SU-DHL-6 (cell line): ENCODE results near the gene RCBTB2.

Experiments used
- H2AFZ ChIP-seq: fragments of 200-600 bp; sonication (generic); 2 replicates; pipeline ENCODE4 v1.6.1; 2014; ENCODE audit warnings: low read depth, mild to moderate bottlenecking, moderate library complexity, mixed read lengths, antibody characterized with exemption, low read length; ENCODE audit not compliant: severe bottlenecking
- H3F3A ChIP-seq: fragments of 200-600 bp; shearing (Covaris generic); 2 replicates; pipeline ENCODE4 v1.6.0; 2016; ENCODE audit warnings: antibody characterized with exemption, mild to moderate bottlenecking; ENCODE audit not compliant: insufficient read depth
- H3K27ac ChIP-seq: fragments of 200-600 bp; sonication (generic); 2 replicates; pipeline ENCODE4 v1.5.1; 2016; ENCODE audit warnings: low read depth, mild to moderate bottlenecking, low read length, moderate library complexity, mixed read lengths
- H3K27me3 ChIP-seq: fragments of 200-600 bp; sonication (generic), shearing (Covaris generic); 2 replicates; pipeline ENCODE4 v1.6.0; 2014; ENCODE audit warnings: mild to moderate bottlenecking, low read length
- H3K36me3 ChIP-seq: fragments of 200-600 bp; sonication (generic); 2 replicates; pipeline ENCODE4 v1.6.1; 2014; ENCODE audit warnings: mild to moderate bottlenecking, low read length, mixed read lengths
- H3K4me2 ChIP-seq: fragments of 300-600, 200-600 bp; shearing (Covaris generic), sonication (generic); 2 replicates; pipeline ENCODE4 v1.6.0; 2014; ENCODE audit warnings: low read length, low read depth, mild to moderate bottlenecking; ENCODE audit not compliant: poor library complexity, severe bottlenecking
- H3K4me3 ChIP-seq: fragments of 200-600 bp; sonication (generic); 2 replicates; pipeline ENCODE4 v1.5.1; 2014; ENCODE audit warnings: antibody characterized with exemption, low read length, mild to moderate bottlenecking, mixed read lengths; ENCODE audit not compliant: insufficient read depth, poor library complexity, severe bottlenecking
- H3K79me2 ChIP-seq: fragments of 200-600 bp; sonication (generic); 2 replicates; pipeline ENCODE4 v1.6.1; 2014; ENCODE audit warnings: mild to moderate bottlenecking, low read length, moderate library complexity; ENCODE audit not compliant: insufficient read depth
- H3K9ac ChIP-seq: fragments of 200-600 bp; sonication (generic); 2 replicates; pipeline ENCODE4 v1.7.0; 2014; ENCODE audit warnings: mild to moderate bottlenecking, low read length
- H3K9me2 ChIP-seq: fragments of 200-600 bp; sonication (generic); replicated peaks from 2 replicates; pipeline ENCODE4 v1.6.1; 2014; ENCODE audit warnings: low read length; ENCODE audit not compliant: insufficient read depth
- H3K9me3 ChIP-seq: fragments of 200-600 bp; sonication (generic); 2 replicates; pipeline ENCODE4 v1.6.1; 2014; ENCODE audit warnings: low read length, mixed read lengths; ENCODE audit not compliant: insufficient read depth
- H4K20me1 ChIP-seq: fragments of 200-600 bp; sonication (generic); 2 replicates; pipeline ENCODE4 v1.6.1; 2014; ENCODE audit warnings: low read depth, mild to moderate bottlenecking, antibody characterized with exemption, low read length, moderate library complexity, mixed read lengths
- EZH2phosphoT487 ChIP-seq: fragments of 200-600 bp; sonication (generic), shearing (Covaris generic); conservative IDR thresholded peaks from 2 replicates; pipeline ENCODE4 v1.6.1; 2018; ENCODE audit warnings: mild to moderate bottlenecking, antibody characterized with exemption, low read length, moderate library complexity, mixed read lengths
- TF ChIP-seq, protein P1 (sequence below): fragments of 200-600 bp; sonication (generic); IDR thresholded peaks from one replicate; pipeline ENCODE4 v1.5.1; 2017; ENCODE audit warnings: antibody characterized with exemption, mild to moderate bottlenecking, low read length, moderate library complexity; ENCODE audit not compliant: insufficient read depth, poor library complexity, severe bottlenecking

The RCBTB2 gene

DNA sequence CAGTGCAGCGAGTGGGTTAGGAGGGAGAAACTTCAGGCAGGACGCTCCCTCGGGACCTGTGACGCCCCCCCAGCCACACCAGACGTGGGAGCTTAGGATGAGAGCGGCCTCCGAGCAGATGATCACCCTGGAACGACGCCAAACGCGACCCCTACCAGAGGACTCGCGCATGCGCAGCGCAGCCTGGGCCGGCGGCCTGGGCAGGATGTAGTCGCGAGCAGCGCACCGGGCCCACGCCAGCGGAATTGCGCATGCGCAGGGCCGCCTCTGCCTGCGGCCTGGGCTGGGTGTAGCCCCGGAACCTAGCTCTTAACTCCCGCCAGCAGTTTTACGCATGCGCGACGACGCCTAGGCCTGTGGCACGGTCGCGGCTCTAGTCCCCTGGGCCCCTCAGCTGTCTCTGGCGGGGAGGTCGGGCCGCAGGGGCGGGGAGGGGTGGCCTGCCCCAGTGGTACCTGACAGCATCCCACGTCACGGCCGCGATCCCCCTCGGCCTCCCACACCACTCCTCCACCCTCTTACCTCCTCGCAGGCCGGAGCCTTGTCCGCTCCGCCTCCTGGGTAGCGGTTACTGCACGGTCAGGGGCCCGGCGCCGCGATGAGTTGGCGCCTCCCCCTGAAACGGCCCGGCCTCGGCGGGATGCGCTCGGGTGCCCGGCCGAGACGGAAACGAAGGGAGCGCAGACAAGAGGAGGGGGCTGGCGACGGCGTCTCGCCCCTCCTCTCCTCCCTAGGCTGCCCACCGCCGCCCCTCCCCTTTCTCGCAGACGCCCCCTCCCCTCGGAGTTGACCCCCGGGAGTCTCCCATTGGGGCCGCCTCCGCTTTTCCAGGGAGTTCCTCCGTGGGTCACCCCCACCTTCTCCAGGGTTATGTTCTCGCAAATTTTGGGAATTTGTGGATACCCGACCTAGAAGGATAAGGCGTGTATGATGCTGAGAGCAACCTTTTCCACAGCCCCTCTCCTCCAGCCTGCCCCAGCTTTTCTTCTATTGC is at the start of gene RCBTB2:
RCBTB2 (minus strand) TSS at position 575 of the 994 bp plus-strand sequence. CDS start 11,141 bp downstream, outside the sequence.
- Histone ChIP-seq H3K9ac (peak within 1 kb of the TSS; percentile 75), H2AFZ (peak within 1 kb of the TSS; percentile 63), H3K4me2 (peak within 1 kb of the TSS; percentile 84), H3K27me3 (no peaks in the 10 kb centered on the region), H3K9me2 (no peaks in the 10 kb centered on the region), H3K79me2 (peaks cover 29% of the 10 kb centered on the region), H3K9me3 (no peaks in the 10 kb centered on the region; the same call in 1 of the 2 replicates), H4K20me1 (no peaks in the 10 kb centered on the region), H3K4me3 (peak within 1 kb of the TSS; percentile 57), H3F3A (peaks cover 44% of the 10 kb centered on the region), H3K27ac (peak within 1 kb of the TSS; percentile 83), H3K36me3 (peaks cover 8% of the 10 kb centered on the region; the same call in 1 of the 2 replicates)
- TF ChIP-seq, protein P1, sequence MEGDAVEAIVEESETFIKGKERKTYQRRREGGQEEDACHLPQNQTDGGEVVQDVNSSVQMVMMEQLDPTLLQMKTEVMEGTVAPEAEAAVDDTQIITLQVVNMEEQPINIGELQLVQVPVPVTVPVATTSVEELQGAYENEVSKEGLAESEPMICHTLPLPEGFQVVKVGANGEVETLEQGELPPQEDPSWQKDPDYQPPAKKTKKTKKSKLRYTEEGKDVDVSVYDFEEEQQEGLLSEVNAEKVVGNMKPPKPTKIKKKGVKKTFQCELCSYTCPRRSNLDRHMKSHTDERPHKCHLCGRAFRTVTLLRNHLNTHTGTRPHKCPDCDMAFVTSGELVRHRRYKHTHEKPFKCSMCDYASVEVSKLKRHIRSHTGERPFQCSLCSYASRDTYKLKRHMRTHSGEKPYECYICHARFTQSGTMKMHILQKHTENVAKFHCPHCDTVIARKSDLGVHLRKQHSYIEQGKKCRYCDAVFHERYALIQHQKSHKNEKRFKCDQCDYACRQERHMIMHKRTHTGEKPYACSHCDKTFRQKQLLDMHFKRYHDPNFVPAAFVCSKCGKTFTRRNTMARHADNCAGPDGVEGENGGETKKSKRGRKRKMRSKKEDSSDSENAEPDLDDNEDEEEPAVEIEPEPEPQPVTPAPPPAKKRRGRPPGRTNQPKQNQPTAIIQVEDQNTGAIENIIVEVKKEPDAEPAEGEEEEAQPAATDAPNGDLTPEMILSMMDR, result no peak
- no peak for TF ChIP-seq EZH2phosphoT487

DNA sequence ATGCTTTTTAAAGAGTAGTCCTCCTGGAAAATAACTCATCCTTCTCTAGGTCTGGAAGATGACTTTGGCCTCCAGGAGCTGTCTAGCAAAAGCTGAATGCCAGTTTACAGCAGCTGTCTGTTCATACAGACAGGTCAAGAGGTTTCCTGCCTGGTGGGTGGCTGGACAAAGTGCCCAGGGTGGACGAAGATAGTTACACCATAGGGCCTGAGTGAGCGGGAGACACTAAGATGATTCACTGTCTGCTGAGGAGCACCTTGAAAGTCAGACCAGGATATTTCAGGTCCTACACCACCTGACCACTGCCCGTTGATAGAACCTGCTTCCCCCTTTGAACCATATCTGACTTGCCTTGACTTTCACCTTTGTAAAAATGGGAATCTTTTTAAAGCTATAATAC is 49.2 kb upstream of the RCBTB2 start:
- H4K20me1 ChIP-seq, result no peaks in the 10 kb centered on the region
- peaks cover 18% of the 10 kb centered on the region for H3F3A ChIP-seq
- no peak overlapping the region for H3K4me2 ChIP-seq
- no peaks in the 10 kb centered on the region for H3K9me3 ChIP-seq
- no peak overlapping the region for H3K27ac ChIP-seq
- no peak overlapping the region for H3K4me3 ChIP-seq
- no peak for TF ChIP-seq EZH2phosphoT487
- TF ChIP-seq, protein P1, result no peak
- H3K9ac ChIP-seq, result no peak overlapping the region
- H3K36me3 ChIP-seq, result no peaks in the 10 kb centered on the region
- H3K79me2 ChIP-seq, result no peaks in the 10 kb centered on the region
- no peak overlapping the region for H2AFZ ChIP-seq
- no peaks in the 10 kb centered on the region for H3K9me2 ChIP-seq
- H3K27me3 ChIP-seq, result no peaks in the 10 kb centered on the region

DNA sequence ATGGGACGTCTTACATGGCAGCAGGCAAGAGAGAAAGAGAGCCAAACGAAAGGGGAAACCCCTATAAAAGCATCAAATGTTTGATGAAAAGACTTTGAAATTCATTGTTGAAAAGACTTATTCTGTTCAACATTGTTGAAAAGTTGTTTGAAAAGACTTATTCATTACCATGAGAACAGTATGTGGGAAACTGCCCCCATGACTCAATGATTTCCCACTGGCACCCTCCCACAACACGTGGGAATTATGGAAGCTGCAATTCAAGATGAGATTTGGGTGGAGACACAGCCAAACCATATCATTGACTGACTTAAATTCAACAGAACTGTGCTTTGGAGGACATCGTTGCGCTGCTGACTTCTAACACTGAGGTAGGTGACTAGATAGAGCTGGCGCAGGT is 48.0 kb upstream of the RCBTB2 start:
- no peak overlapping the region for H3K9ac ChIP-seq
- H4K20me1 ChIP-seq, result no peaks in the 10 kb centered on the region
- H3K9me2 ChIP-seq, result no peaks in the 10 kb centered on the region
- no peaks in the 10 kb centered on the region for H3K79me2 ChIP-seq
- H3K36me3 ChIP-seq, result no peaks in the 10 kb centered on the region
- H3K27me3 ChIP-seq, result no peaks in the 10 kb centered on the region
- no peak overlapping the region for H3K27ac ChIP-seq
- no peaks in the 10 kb centered on the region for H3K9me3 ChIP-seq
- H3F3A ChIP-seq, result peaks cover 24% of the 10 kb centered on the region
- no peak overlapping the region for H2AFZ ChIP-seq
- no peak overlapping the region for H3K4me3 ChIP-seq
- no peak overlapping the region for H3K4me2 ChIP-seq
- TF ChIP-seq, protein P1, result no peak
- no peak for TF ChIP-seq EZH2phosphoT487
